H1 (cell line): ENCODE measurements around the gene FOSL1. TPM values are rescaled to one million over a fixed set of nuclear protein-coding genes. Genes with fewer than 3 reads are reported as not detected.

ENCODE experiments used
- CTCF ChIA-PET: fragments of 300-600 bp; sonication (Branson Sonifier 250); formaldehyde crosslinking; loops from one replicate; lab custom pipeline; 2021; ENCODE audit not compliant: partially characterized antibody; lab: Charles Lee
- POLR2A ChIA-PET: fragments of 300-600 bp; sonication (Branson Sonifier 250); formaldehyde crosslinking; loops from one replicate; lab custom pipeline; 2021; ENCODE audit warnings: inconsistent platforms; ENCODE audit not compliant: partially characterized antibody; lab: Charles Lee
- DNase-seq, 2 experiments: peaks; one replicate each; pipeline versions ENCODE4 v3.0.0 to v3.0.0-alpha.2; 2010 to 2022; ENCODE audit warnings: low spot score in 2 of 2, low read depth in 1 of 2, mixed read lengths in 1 of 2
- FAIRE-seq: peaks from 2 replicates; lab custom pipeline; 2011; peaks lifted over from hg19 to GRCh38; lab: Jason Lieb, UNC
- H2AFZ ChIP-seq: 2 replicates; pipeline ENCODE4 v1.8.1; 2012; ENCODE audit warnings: low read length, inconsistent platforms
- H2AK5ac ChIP-seq: 2 replicates; pipeline ENCODE4 v1.6.1; 2013; ENCODE audit warnings: low read depth, low read length
- H2BK120ac ChIP-seq: replicated peaks from 2 replicates; pipeline ENCODE3; 2013; ENCODE audit warnings: low read depth, low read length, inconsistent platforms
- H2BK12ac ChIP-seq: 2 replicates; pipeline ENCODE4 v1.6.1; 2013; ENCODE audit warnings: low read depth, low read length
- H2BK15ac ChIP-seq: 2 replicates; pipeline ENCODE4 v1.6.1; 2013; ENCODE audit warnings: low read length
- H2BK20ac ChIP-seq: 2 replicates; pipeline ENCODE4 v1.6.1; 2013; ENCODE audit warnings: low read length
- H2BK5ac ChIP-seq: 2 replicates; pipeline ENCODE4 v1.6.1; 2013; ENCODE audit warnings: low read depth, low read length
- H3K14ac ChIP-seq: 2 replicates; pipeline ENCODE4 v1.6.1; 2013; ENCODE audit warnings: inconsistent platforms; ENCODE audit not compliant: insufficient read length
- H3K18ac ChIP-seq: 2 replicates; pipeline ENCODE4 v1.6.1; 2013; ENCODE audit warnings: low read length; ENCODE audit errors: extremely low read depth
- H3K23ac ChIP-seq: 2 replicates; pipeline ENCODE4 v1.6.1; 2013; ENCODE audit warnings: inconsistent platforms; ENCODE audit not compliant: insufficient read length
- H3K23me2 ChIP-seq: 2 replicates; pipeline ENCODE4 v1.6.1; 2013; ENCODE audit warnings: low read depth, low read length
- H3K27ac ChIP-seq: 2 replicates; pipeline ENCODE4 v1.6.1; 2011; ENCODE audit warnings: low read depth, low read length, inconsistent platforms
- H3K27me3 ChIP-seq, 4 experiments: replicated peaks in 1 of 4; 1 replicate in 1 of 4; 2 replicates in 3 of 4; pipeline versions ENCODE4 v1.6.1 to v1.8.1; 2011 to 2013; ENCODE audit warnings: low read length in 3 of 4, mild to moderate bottlenecking in 3 of 4, inconsistent platforms in 2 of 4, mixed read lengths in 2 of 4, moderate library complexity in 1 of 4; ENCODE audit not compliant: control insufficient read depth in 3 of 4, insufficient read depth in 3 of 4; ENCODE audit errors: extremely low read depth in 1 of 4
- H3K36me3 ChIP-seq, 4 experiments: 2 replicates each; pipeline versions ENCODE4 v1.6.1 to v1.8.1; 2011 to 2013; ENCODE audit warnings: mild to moderate bottlenecking in 4 of 4, low read length in 3 of 4, moderate library complexity in 2 of 4, control low read depth in 1 of 4, inconsistent platforms in 1 of 4; ENCODE audit not compliant: insufficient read depth in 4 of 4, control insufficient read depth in 2 of 4
- H3K4ac ChIP-seq: replicated peaks from 2 replicates; pipeline ENCODE3; 2013; ENCODE audit warnings: low read length, low read depth, mixed read lengths, inconsistent platforms; ENCODE audit not compliant: insufficient read length
- H3K4me1 ChIP-seq, 4 experiments: replicated peaks in 1 of 4; 1 replicate in 1 of 4; 2 replicates in 3 of 4; pipeline versions ENCODE4 v1.6.1 to v1.8.1; 2011 to 2013; ENCODE audit warnings: low read length in 3 of 4, inconsistent platforms in 2 of 4, mixed read lengths in 1 of 4; ENCODE audit not compliant: insufficient read depth in 4 of 4, control insufficient read depth in 3 of 4
- H3K4me2 ChIP-seq, 2 experiments: 2 replicates each; pipeline versions ENCODE4 v1.6.1 to v1.8.1; 2011 to 2013; ENCODE audit warnings: low read depth in 2 of 2, low read length in 2 of 2, control low read depth in 1 of 2, inconsistent platforms in 1 of 2, mild to moderate bottlenecking in 1 of 2; ENCODE audit not compliant: insufficient read depth in 1 of 2
- H3K4me3 ChIP-seq, 4 experiments: fragments of 200-600, 300-600 bp in 1 of 4; sonication (generic), shearing (Covaris generic), sonication (Bioruptor Twin) in 1 of 4; 2 replicates each; pipeline versions ENCODE4 v1.5.1 to v1.8.1; 2011 to 2016; ENCODE audit warnings: low read length in 4 of 4, low read depth in 3 of 4, control low read depth in 2 of 4, inconsistent platforms in 2 of 4, mild to moderate bottlenecking in 2 of 4, mixed read lengths in 1 of 4, moderate library complexity in 1 of 4; ENCODE audit not compliant: insufficient read depth in 2 of 4; ENCODE audit errors: extremely low read depth in 1 of 4
- H3K56ac ChIP-seq: replicated peaks from 2 replicates; pipeline ENCODE3; 2013; ENCODE audit warnings: low read depth, mild to moderate bottlenecking, mixed read lengths, low read length, inconsistent platforms; ENCODE audit not compliant: insufficient read length
- H3K79me1 ChIP-seq: 2 replicates; pipeline ENCODE4 v1.6.1; 2013; ENCODE audit warnings: low read depth, low read length, control low read depth
- H3K79me2 ChIP-seq, 2 experiments: 2 replicates each; pipeline versions ENCODE4 v1.6.1 to v1.8.1; 2012 to 2013; ENCODE audit warnings: low read length in 2 of 2, mild to moderate bottlenecking in 2 of 2, inconsistent platforms in 1 of 2; ENCODE audit not compliant: insufficient read depth in 2 of 2, control insufficient read depth in 1 of 2
- H3K9ac ChIP-seq, 4 experiments: replicated peaks in 1 of 4; 1 replicate in 1 of 4; 2 replicates in 3 of 4; pipeline versions ENCODE4 v1.6.1 to v1.8.1; 2011 to 2013; ENCODE audit warnings: low read depth in 3 of 4, low read length in 3 of 4, control low read depth in 2 of 4, mild to moderate bottlenecking in 2 of 4, moderate library complexity in 2 of 4, inconsistent platforms in 1 of 4; ENCODE audit errors: extremely low read depth in 1 of 4
- H3K9me3 ChIP-seq, 2 experiments: 2 replicates each; pipeline versions ENCODE4 v1.6.1 to v1.8.1; 2012 to 2013; ENCODE audit warnings: mild to moderate bottlenecking in 2 of 2, moderate library complexity in 2 of 2, control low read depth in 1 of 2, inconsistent platforms in 1 of 2, low read depth in 1 of 2, low read length in 1 of 2, mixed read lengths in 1 of 2; ENCODE audit not compliant: insufficient read depth in 2 of 2
- H4K20me1 ChIP-seq, 2 experiments: replicated peaks in 1 of 2; 2 replicates each; pipeline versions ENCODE3 to v1.8.1; 2011 to 2013; ENCODE audit warnings: inconsistent platforms in 2 of 2, low read length in 2 of 2, mild to moderate bottlenecking in 1 of 2; ENCODE audit not compliant: insufficient read depth in 2 of 2, control insufficient read depth in 1 of 2
- H4K5ac ChIP-seq: 2 replicates; pipeline ENCODE4 v1.6.1; 2013; ENCODE audit warnings: low read length, low read depth, mixed read lengths, inconsistent platforms; ENCODE audit not compliant: insufficient read length
- H4K8ac ChIP-seq: 2 replicates; pipeline ENCODE4 v1.8.0; 2013; ENCODE audit warnings: mild to moderate bottlenecking, moderate library complexity, low read length, inconsistent platforms; ENCODE audit not compliant: insufficient read depth; ENCODE audit errors: extremely low read depth
- H4K91ac ChIP-seq: replicated peaks from 2 replicates; pipeline ENCODE3; 2013; ENCODE audit warnings: low read length, mixed read lengths, inconsistent platforms; ENCODE audit not compliant: insufficient read length
- CTCF ChIP-seq, 3 experiments: IDR thresholded peaks; 1 replicate in 2 of 3; 2 replicates in 1 of 3; pipeline versions ENCODE4 v1.5.1 to v1.6.1; 2011; ENCODE audit warnings: low read length in 3 of 3, mild to moderate bottlenecking in 3 of 3, inconsistent platforms in 2 of 3, low read depth in 1 of 3, moderate library complexity in 1 of 3; ENCODE audit not compliant: insufficient read depth in 1 of 3; ENCODE audit errors: control extremely low read depth in 1 of 3
- EZH2 ChIP-seq: fragments of 200-600 bp; sonication (generic); IDR thresholded peaks from 2 replicates; pipeline ENCODE4 v1.7.1; 2012; ENCODE audit warnings: low read depth, mild to moderate bottlenecking, moderate library complexity, low read length, inconsistent platforms; ENCODE audit not compliant: severe bottlenecking
- PHF8 ChIP-seq: fragments of 200-600 bp; sonication (generic); conservative IDR thresholded peaks from 2 replicates; pipeline ENCODE4 v1.7.1; 2012; ENCODE audit warnings: low read depth, mild to moderate bottlenecking, inconsistent platforms, low read length, moderate library complexity
- POLR2AphosphoS5 ChIP-seq: IDR thresholded peaks from 2 replicates; pipeline ENCODE4 v1.6.1; 2011; ENCODE audit warnings: low read depth, low read length
- RBBP5 ChIP-seq: IDR thresholded peaks from 2 replicates; pipeline ENCODE4 v1.7.1; 2012; ENCODE audit warnings: low read depth, mild to moderate bottlenecking, inconsistent platforms, low read length, moderate library complexity, borderline replicate concordance
- SP1 ChIP-seq: IDR thresholded peaks from 2 replicates; pipeline ENCODE4 v1.6.1; 2011; ENCODE audit warnings: low read depth, low read length
- YY1 ChIP-seq: IDR thresholded peaks from 2 replicates; pipeline ENCODE4 v1.6.1; 2011; ENCODE audit warnings: low read depth, mild to moderate bottlenecking, low read length
- WGBS, 2 experiments: shearing (Covaris generic) in 1 of 2; methylation state at CpG; one replicate each; pipeline versions ENCODE4 v1.1.6 to v1.1.7; 2013 to 2015; ENCODE audit warnings: low lambda C conversion rate in 2 of 2, mixed read lengths in 2 of 2, inconsistent platforms in 1 of 2, low coverage in 1 of 2, missing lambda C conversion rate in 1 of 2; ENCODE audit not compliant: insufficient replicate concordance in 2 of 2, insufficient coverage in 1 of 2, insufficient read length in 1 of 2; ENCODE audit errors: extremely low coverage in 1 of 2, missing lambda C conversion rate in 1 of 2; 5-methylcytosine and 5-hydroxymethylcytosine counted together
- polyA plus RNA-seq, 7 experiments: library from polyadenylated mRNA; depleted of rRNA in 3 of 7; stranded (reverse) in 5 of 7; unstranded in 2 of 7; fragments of >200 nt in 5 of 7; fragments of 200-250 nt in 2 of 7; gene quantifications; 1 replicate in 5 of 7; 2 replicates in 1 of 7; 4 replicates in 1 of 7; pipeline versions ENCODE4 v1.2.1 to v1.2.3, GENCODE V29; 2011 to 2013; ENCODE audit warnings: missing spikeins in 2 of 7, mixed read lengths in 2 of 7
- total RNA-seq: library from RNA; stranded (reverse); fragmentation: NEBNext Ultra II Directional; extraction: Animal tissue kit (Norgen Biotek cat#: 25700); gene quantifications from 2 replicates; pipeline ENCODE4 v1.2.1, GENCODE V29; 2021

FOSL1 gene
- total and polyA plus RNA-seq, 2 of the 8 experiments (the other 6 are each of a cell fraction or from before 2014, with no cell fraction given) = 6.3 to 7.2 TPM

GRCh38 chr11:65890324-65891218 lies 9.6 kb downstream of the FOSL1 start, which contains the start of gene CCDC85B:
Gene CCDC85B, plus strand, starts transcription at chr11:65890673. Its CDS starts 111 bp downstream, at chr11:65890784.
- peaks cover 1 to 6% (median 4%) of the 10 kb centered on the region in 4 experiments; a peak in 4 of 8 replicates for H3K36me3 ChIP-seq
- no peak within 1 kb of the TSS; the same call in 1 of the 2 replicates for H2AFZ ChIP-seq
- DNase-seq (peak in 1 of 2 experiments; percentile 95), FAIRE-seq (no peak)
- H3K27ac ChIP-seq = peak within 1 kb of the TSS; percentile 75; the same call in 1 of the 2 replicates
- H3K14ac ChIP-seq = no peak within 1 kb of the TSS
- H4K91ac ChIP-seq = peak within 1 kb of the TSS; percentile 92
- no peak within 1 kb of the TSS for H3K23ac ChIP-seq
- CTCF ChIA-PET = interaction anchor here (0.7 to 19.6 kb wide), 39 partner anchors 8 to 450 kb away, joined by 3 to 283 read pairs (median 6); partner anchors contain the start of genes AP5B1, BANF1, C11orf68 and CFL1
- peaks cover 0 to 30% (median 12%) of the 10 kb centered on the region in 4 experiments; a peak in 5 of 7 replicates for H3K4me1 ChIP-seq
- H4K8ac ChIP-seq = peak within 1 kb of the TSS; percentile 96
- H3K27me3 ChIP-seq = peaks cover 0 to 14% (median 8%) of the 10 kb centered on the region in 4 experiments; a peak in 6 of 7 replicates
- H3K9me3 ChIP-seq = no peaks in the 10 kb centered on the region
- H4K20me1 ChIP-seq = peaks cover 2 to 4% of the 10 kb centered on the region in 2 experiments
- peak within 1 kb of the TSS; percentile 94 to 97 for H3K4me2 ChIP-seq
- H2BK15ac ChIP-seq = no peak within 1 kb of the TSS; the same call in 1 of the 2 replicates
- peak within 1 kb of the TSS; percentile 39; the same call in 1 of the 2 replicates for H2BK12ac ChIP-seq
- peak within 1 kb of the TSS; percentile 83 for H3K18ac ChIP-seq
- H4K5ac ChIP-seq = peak within 1 kb of the TSS; percentile 49
- POLR2A ChIA-PET = interaction anchor here (0.7 to 39.7 kb wide), 19 partner anchors 9 to 399 kb away, joined by 3 to 1071 read pairs (median 4); partner anchors contain the start of genes C11orf68, CFL1, CST6 and EFEMP2
- WGBS, 2 experiments = 4% methylated on average over 52 of the region's 94 CpGs; no CpG with 5 or more reads in 1 of the 2 experiments
- no peak within 1 kb of the TSS for H3K4ac ChIP-seq
- H3K56ac ChIP-seq = peak within 1 kb of the TSS; percentile 78
- peak within 1 kb of the TSS; percentile 74 to 82 (median 78) for H3K4me3 ChIP-seq
- peaks cover 25% of the 10 kb centered on the region for H3K23me2 ChIP-seq
- no peaks in the 10 kb centered on the region for H3K79me1 ChIP-seq
- peaks cover 0 to 4% of the 10 kb centered on the region in 2 experiments; a peak in 1 of 4 replicates for H3K79me2 ChIP-seq
- peak within 1 kb of the TSS; percentile 65 for H2BK120ac ChIP-seq
- H2BK5ac ChIP-seq = peak within 1 kb of the TSS; percentile 24; the same call in 1 of the 2 replicates
- H3K9ac ChIP-seq = peak within 1 kb of the TSS; percentile 58 to 79 (median 70)
- H2BK20ac ChIP-seq = no peak within 1 kb of the TSS
- no peak within 1 kb of the TSS for H2AK5ac ChIP-seq
- peak; percentile 81 for TF ChIP-seq PHF8
- TF ChIP-seq YY1 = 0 out of 2 replicates have a peak, but pooled peaks have one; percentile 11
- TF ChIP-seq SP1 = 0 out of 2 replicates have a peak, but pooled peaks have one; percentile 29
- TF ChIP-seq EZH2 = peak; percentile 1
- TF ChIP-seq CTCF (IDR thresholded peaks at IDR 0.05; ENCODE audit: control extremely low read depth in 1 of 3, insufficient read depth in 1 of 3, low read depth in 1 of 3, low read length in 3 of 3) = peak in 2 of 3 experiments; percentile 25 to 45; a peak in 3 of 4 replicates
- peak; percentile 42; the same call in 1 of the 2 replicates for TF ChIP-seq RBBP5
- peak; percentile 68 for TF ChIP-seq POLR2AphosphoS5
